HG03439 (cell line): ENCODE measurements around the gene ALDH3B1.
A peak's percentile ranks its signal among the peaks of the same experiment; 100 is the strongest.

ENCODE experiments used
- ATAC-seq: cut with Tn5 transposase; IDR thresholded peaks from one replicate; pipeline ENCODE4 v1.9.1; 2021; ENCODE audit warnings: mild to moderate bottlenecking, moderate library complexity; ENCODE audit not compliant: unreplicated experiment

ALDH3B1 gene

GRCh38 chr11:68028802-68029545 lies 18.8 kb downstream of the ALDH3B1 start:
- no peak for ATAC-seq

- ATAC-seq: peak; percentile 86
Observed at GRCh38 chr11:68030318-68031143, 20.4 kb downstream of the ALDH3B1 start, which contains the start of gene NDUFS8. TSS of gene NDUFS8 (plus strand) at chr11:68030681. CDS start at chr11:68032152, 1,471 bp downstream.

- no peak for ATAC-seq
Observed at GRCh38 chr11:68031144-68031464, 21.0 kb downstream of the ALDH3B1 start.

GRCh38 chr11:68032003-68032402 lies 21.9 kb downstream of the ALDH3B1 start:
- no peak for ATAC-seq

- no peak for ATAC-seq
Observed at GRCh38 chr11:68032997-68033707, 23.0 kb downstream of the ALDH3B1 start.

- no peak for ATAC-seq
Observed at GRCh38 chr11:68033708-68034045, 23.6 kb downstream of the ALDH3B1 start.

- no peak for ATAC-seq
Observed at GRCh38 chr11:68035266-68035876, 25.2 kb downstream of the ALDH3B1 start.

GRCh38 chr11:68036141-68036716 lies 26.1 kb downstream of the ALDH3B1 start:
- ATAC-seq: no peak

GRCh38 chr11:68036717-68037239 lies 26.7 kb downstream of the ALDH3B1 start:
- no peak for ATAC-seq

GRCh38 chr11:68037411-68038225 lies 27.5 kb downstream of the ALDH3B1 start:
- no peak for ATAC-seq

GRCh38 chr11:68038226-68038717 lies 28.1 kb downstream of the ALDH3B1 start:
- ATAC-seq: no peak

GRCh38 chr11:68038718-68039525 lies 28.8 kb downstream of the ALDH3B1 start, which contains the start of gene TCIRG1:
TSS of gene TCIRG1 (plus strand) at chr11:68039025. CDS start at chr11:68041272, 2,247 bp downstream.
- peak; percentile 39 for ATAC-seq

GRCh38 chr11:68039526-68040086 lies 29.5 kb downstream of the ALDH3B1 start:
- no peak for ATAC-seq

GRCh38 chr11:68040101-68040956 lies 30.2 kb downstream of the ALDH3B1 start:
- ATAC-seq: no peak

- no peak for ATAC-seq
Observed at GRCh38 chr11:68040957-68041591, 30.9 kb downstream of the ALDH3B1 start.

GRCh38 chr11:68041617-68042218 lies 31.6 kb downstream of the ALDH3B1 start:
- no peak for ATAC-seq
